Fibroblast of upper back skin (primary cell): Measurements from ENCODE around the gene SLC41A1.

Experiments used
- DNase-seq: peaks from one replicate; pipeline ENCODE4 v3.0.0-alpha.2; 2013

SLC41A1 gene

GRCh38 chr1:205786601-205787000 lies 26.4 kb downstream of the SLC41A1 start:
- DNase-seq, result no peak

DNA sequence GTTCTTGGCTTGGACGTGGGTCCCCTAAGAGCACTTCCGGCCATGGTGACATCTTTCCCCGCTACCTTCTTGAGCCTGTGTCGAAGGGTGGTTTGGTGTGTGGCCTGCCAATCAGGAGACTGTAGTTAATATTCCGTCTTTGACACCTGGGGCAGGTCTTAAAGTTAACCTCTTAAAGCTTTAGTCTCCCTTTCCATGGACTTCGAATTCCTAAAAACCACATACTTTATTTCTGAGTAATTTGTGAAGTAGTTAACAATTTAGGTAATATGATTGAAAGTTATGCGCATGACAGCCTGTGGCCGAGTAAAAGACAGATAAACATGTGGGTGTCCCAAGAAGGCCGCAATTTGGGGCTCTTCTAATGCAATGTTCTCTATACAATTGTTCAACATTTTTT lies 27.6 kb downstream of the SLC41A1 start:
- DNase-seq, result no peak

DNA sequence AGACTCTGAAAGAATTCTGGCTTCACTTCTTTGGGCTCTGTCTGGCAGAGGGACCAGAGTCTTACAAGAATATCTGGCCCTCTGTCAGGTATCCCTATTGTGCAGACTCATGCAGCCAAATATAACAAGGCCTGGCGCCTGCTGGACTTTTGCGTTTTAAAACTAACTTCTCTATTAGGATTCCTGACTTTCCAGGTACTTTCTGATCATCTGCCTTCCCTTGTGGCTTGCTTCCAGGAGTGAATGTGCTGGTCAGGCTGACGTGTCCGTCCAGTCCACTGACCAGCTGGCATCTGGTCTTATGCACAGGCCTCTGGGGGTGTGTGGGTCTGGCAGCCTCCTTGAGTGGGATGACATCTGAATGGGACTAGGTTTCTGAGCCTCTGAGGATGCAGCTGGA lies 29.1 kb downstream of the SLC41A1 start:
- peak; percentile 11 for DNase-seq

DNA sequence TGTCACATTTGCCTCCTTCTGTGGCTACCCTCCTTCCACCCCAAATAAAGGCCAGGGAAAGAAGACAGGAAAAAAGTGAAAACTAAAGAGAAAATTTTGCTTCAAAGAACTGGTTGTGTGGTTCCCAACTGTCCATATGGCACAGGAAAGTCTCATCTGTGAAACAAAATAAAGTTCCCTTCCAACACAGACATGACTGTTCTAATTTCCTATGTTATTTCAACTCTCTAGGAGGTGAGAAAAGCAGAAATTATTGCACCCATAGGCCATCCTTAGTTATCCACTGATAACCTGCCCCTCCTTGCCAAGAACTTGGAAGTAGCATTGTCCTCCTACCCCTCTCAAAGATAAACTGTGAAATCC lies 29.6 kb downstream of the SLC41A1 start:
- DNase-seq, result no peak

DNA sequence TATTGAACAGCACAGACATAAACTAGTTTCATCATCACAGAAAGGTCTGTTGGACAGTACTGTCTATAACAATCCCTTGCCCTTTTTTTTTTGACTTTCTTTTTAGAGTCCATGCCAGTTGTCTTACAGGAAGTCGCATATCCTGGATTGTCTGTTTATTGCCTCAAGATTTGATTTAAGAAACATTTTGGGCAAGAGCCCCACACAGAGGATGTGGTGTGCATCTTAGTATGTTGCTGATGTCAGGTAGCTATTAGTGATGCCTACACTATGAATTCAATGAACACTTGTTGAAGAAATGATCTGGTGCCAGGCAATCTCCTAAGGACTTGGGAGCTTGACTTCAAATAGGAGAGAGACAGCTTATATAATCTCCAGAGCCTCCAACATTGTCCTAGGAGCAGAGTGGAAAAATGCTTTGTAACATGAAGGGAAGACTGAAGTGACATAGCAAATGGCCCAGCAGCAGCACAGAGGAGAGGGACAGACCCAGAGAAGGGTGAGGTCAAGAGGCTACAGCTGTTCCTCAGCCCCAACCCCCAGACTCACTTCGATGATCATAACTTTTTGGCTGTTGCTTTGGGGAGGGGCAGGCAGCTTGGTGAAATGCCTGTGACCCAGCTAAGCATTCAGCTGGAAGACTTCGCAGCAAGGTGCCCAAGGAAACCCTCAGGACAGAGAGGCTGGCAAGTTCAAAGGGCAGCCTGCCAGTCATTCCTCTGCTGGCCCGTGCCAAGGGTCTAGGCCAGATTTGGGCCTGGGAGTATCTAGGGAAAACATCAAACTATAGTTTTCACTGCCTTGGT lies 30.2 kb downstream of the SLC41A1 start:
- DNase-seq, result no peak

DNA sequence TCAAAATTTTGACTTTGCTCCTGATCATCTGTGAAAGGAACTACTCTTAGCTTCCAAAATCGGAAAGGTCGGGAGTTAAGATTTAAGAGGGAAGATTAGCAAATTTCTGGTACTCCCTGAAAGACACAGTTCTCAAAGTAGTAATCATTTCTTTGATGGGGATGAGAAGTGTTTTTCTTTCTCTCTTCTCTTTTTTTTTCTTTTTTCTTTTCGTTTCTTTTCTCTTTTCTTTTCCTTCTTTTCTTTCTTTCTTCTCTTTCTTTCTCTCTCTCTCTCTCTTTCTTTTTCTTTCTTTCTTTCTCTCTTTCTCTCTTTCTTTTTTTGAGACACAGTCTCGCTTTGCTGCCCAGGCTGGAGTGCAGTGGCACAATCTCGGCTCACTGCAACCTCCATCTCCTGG lies 32.7 kb downstream of the SLC41A1 start:
- no peak for DNase-seq

DNA sequence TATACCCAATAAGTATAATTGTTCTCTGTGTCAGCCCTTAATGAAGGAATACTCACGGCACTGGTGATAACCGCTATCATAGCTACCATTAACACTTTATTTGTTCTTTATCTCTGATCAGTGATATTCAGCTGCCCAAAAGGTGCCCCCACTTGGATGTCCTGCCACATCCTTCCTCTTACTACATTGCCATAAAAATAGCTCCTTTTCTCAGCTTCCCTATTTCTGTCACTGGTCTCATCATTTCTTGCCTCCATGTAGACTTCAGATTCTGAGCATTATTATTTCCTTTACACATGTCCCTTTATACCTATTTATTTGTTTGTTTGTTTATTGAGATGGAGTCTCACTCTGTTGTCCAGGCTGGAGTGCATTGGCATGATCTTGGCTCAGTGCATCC lies 35.0 kb downstream of the SLC41A1 start:
- no peak for DNase-seq

DNA sequence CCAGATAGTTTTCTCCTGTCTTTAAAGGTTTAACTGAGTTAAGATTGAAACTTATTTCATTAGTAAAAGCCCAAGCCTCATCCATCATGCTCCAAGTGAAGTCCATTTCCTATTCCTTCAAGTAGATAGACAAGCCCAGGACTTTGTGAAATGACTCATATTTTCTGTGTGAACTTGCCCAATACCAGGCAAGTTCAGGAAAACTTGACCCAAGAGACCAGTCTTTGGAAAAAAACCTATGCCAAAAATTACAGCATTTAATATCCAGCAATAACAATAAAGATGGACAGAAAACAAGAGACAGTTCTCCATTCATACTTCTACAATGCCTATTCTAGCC lies 37.3 kb downstream of the SLC41A1 start:
- DNase-seq, result peak; percentile 71

DNA sequence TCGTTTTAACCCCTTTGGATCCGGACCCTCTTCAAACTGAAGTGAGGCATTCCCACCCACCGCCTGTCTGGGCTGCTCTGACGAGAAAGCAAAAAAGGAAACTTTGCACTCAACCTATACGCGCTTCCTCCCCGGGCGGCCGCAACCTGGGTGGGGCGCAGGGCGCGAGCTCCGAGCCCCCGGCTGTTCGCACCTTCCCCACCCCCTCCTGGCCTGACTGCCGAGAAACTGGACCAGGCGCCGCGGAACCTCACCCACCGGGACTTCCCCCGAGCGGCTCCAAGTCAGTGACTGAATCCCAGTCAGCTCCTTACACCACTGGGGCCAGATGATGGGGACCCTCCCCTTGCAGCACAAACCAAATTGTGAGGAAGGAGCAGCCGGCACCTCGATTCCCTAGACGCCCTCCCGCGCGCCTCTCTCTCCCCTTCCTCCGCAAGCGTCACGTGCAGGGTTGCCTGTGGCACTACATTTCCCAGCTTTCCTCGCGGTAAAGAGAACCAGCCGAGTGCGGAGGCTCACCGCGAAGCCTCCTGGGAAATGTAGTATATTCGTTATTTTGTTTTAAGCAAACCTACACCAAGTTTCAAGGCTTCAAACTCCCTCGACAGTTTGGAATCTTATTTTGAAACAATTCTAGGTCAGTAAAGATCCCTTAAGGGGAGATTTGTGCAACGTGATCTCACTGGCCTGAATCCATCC lies 37.8 kb downstream of the SLC41A1 start, which contains the start of gene RAB29:
RAB29 (minus strand) TSS at position 468 of the 702 bp plus-strand sequence. CDS start 526 bp downstream, outside the sequence.
- DNase-seq, result peak; percentile 77

DNA sequence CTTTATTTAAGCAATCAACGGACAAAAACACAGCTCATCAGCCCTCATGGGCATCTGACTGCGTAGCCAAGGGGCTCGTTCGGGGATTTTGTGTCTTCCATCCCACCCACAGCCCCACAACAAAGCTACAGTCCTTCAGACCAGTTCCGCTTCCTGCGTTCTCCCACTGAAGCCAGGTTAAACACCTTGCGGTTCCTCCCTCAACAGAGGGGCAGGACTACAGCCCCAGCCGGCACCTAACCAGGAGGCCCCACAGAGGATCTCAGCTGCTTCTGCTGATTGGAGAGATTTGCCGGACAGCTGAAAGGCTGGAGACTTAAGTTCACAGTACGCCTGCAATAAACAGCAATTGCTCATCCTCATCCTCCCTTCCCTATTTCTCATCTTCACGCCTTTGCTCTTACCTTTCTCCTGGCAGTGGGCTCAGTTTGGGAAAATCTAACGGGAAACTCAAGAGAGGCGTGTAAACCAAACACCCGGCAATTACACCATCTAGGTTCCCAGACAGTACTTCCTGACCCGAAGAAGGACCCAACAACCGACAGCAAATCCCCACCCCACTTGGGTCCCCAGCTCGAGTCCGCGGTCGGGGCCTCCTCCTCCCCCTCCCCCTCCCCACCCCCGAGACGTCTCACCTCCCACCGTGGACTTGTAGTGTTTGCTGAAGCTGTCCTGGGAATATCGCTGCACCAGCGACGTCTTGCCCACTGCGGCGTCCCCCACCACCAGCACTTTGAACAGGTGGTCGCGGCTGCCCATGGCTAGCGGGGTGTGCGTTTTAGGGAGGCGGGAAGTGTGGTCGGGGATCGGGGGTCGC lies 38.6 kb downstream of the SLC41A1 start:
- no peak for DNase-seq

- DNase-seq, result peak; percentile 52
Measured at GRCh38 chr1:205772607-205773032, 40.4 kb downstream of the SLC41A1 start.

DNA sequence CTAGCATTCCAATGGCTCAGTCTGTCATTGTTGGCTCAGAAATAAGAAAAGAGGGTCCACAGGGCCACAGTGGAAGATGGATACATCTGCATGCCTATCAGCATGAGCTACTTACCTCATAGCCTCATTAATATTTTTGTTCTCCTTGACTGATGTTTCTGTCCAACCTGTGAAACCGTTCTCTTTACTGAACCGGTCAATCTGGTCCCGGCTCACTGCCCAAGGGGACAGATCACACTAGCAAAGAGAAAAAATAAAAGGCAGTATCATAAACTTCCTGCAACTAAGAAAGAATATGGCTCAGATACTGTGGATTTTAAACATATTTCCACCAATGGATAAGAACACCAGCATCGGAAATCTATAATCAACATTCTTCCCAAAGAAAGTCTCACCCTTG lies 42.4 kb downstream of the SLC41A1 start:
- DNase-seq, result no peak

DNA sequence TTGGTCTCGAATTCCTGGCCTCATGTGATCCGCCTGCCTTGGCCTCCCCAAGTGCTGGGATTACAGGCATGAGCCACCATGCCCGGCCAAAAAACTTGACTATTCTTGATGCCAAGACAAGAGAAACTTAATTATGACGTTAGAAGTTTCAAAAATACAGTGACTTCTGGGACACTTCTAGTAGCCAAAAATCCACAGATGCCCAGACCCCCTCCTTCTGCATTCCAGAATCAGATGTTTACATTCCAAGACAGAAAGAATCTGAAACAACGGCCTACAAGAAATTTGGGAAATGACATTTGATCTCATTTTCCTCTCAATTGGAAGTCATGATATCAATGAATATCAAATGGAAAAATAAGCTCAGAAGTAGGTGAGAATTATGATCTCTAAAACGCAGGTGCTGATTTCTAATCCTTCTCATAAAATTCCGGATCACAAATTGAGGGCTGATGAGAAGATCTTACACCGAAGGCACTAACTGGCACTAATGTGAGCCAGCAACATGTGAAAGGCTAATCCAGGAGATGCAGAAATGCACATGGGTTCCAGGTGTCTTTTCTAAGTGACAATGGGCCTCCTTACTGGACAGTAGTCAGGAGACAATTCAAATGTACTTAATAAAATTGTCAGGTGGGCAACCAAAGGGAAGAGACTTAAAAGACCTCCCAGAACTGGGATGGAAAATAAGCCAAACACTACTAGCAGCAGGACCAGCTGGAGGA lies 43.2 kb downstream of the SLC41A1 start:
- DNase-seq, result peak; percentile 54

GRCh38 chr1:205767248-205767647 lies 45.8 kb downstream of the SLC41A1 start:
- DNase-seq, result no peak

GRCh38 chr1:205766570-205766969 lies 46.4 kb downstream of the SLC41A1 start:
- no peak for DNase-seq

- DNase-seq, result peak; percentile 62
Measured at GRCh38 chr1:205766038-205766437, 47.0 kb downstream of the SLC41A1 start.

GRCh38 chr1:205764578-205764977 lies 48.4 kb downstream of the SLC41A1 start:
- DNase-seq, result no peak

GRCh38 chr1:205763980-205764379 lies 49.0 kb downstream of the SLC41A1 start:
- DNase-seq, result no peak

- DNase-seq, result no peak
Measured at GRCh38 chr1:205760606-205761005, 52.4 kb downstream of the SLC41A1 start.

DNA sequence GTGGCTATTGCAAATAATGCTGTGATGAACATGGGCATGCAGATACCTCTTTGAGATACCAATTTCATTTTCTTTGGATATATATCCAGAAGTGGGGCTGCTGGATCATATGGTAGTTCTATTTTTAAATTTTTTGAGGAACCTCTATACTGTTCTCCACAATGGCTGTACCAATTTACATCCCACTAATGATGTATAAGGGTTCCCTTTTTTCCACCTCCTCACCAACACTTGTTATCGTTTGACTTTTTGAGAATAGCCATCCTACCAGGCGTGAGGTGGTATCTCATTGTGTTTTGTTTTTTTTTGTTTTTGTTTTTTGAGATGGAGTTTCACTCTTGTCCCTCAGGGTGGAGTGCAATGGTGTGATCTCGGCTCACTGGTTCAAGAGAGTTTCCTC lies 56.4 kb downstream of the SLC41A1 start:
- DNase-seq, result no peak

DNA sequence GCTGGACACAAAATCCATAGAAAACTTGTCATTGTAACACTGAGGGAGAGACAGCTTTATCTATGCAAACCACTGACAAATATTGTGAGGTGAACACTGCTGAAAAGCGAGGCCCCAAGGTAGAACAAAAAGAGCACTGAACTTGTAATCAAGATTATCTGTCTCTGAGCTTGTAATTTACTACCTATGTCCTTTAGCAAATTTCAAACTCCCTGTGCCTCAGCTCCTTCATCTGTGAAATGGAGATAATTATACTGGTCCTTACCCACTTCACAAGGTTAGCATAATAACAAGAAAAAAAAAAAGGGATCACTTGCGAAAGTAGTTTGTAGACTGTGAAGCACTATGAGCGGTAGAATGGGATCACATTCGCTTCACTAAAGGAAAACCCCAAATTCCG lies 58.1 kb downstream of the SLC41A1 start:
- DNase-seq, result no peak

- DNase-seq, result peak; percentile 39
Measured at GRCh38 chr1:205751036-205751651, 61.9 kb downstream of the SLC41A1 start.
